CD14-positive monocyte (primary cell): ENCODE data around the gene KRAS. TPM values are rescaled to one million over a fixed set of nuclear protein-coding genes. Genes with fewer than 3 reads are reported as not detected.
A peak's percentile ranks its signal among the peaks of the same experiment; 100 is the strongest.

Source experiments
- DNase-seq, 3 donors: peaks; one replicate each; pipeline ENCODE4 v3.0.0-alpha.2; 2011 to 2022
- H2AFZ ChIP-seq: 2 replicates; pipeline ENCODE4 v1.6.0; 2012; ENCODE audit warnings: mild to moderate bottlenecking, low read depth, low read length, inconsistent platforms; ENCODE audit not compliant: insufficient read depth, poor library complexity, severe bottlenecking
- H3K27ac ChIP-seq, 2 donors: 1 replicate in 1 of 2; 2 replicates in 1 of 2; pipeline ENCODE4 v1.5.1; 2012 to 2013; ENCODE audit warnings: low read length in 2 of 2, control low read depth in 1 of 2, inconsistent platforms in 1 of 2, low read depth in 1 of 2, mild to moderate bottlenecking in 1 of 2
- H3K27me3 ChIP-seq, 2 donors: one replicate each; pipeline versions ENCODE4 v1.6.0 to v1.6.1; 2011 to 2013; ENCODE audit warnings: low read length in 2 of 2; ENCODE audit not compliant: control insufficient read depth in 2 of 2, insufficient read depth in 2 of 2
- H3K36me3 ChIP-seq, 2 donors: replicated peaks in 1 of 2; 1 replicate in 1 of 2; 2 replicates in 1 of 2; pipeline versions ENCODE4 v1.5.1 to v1.6.1; 2012 to 2013; ENCODE audit warnings: low read length in 2 of 2, control low read depth in 1 of 2, inconsistent platforms in 1 of 2, mild to moderate bottlenecking in 1 of 2; ENCODE audit not compliant: insufficient read depth in 2 of 2, control insufficient read depth in 1 of 2
- H3K4me1 ChIP-seq, 2 donors: 1 replicate in 1 of 2; 2 replicates in 1 of 2; pipeline versions ENCODE4 v1.5.1 to v1.6.1; 2012 to 2013; ENCODE audit warnings: low read length in 2 of 2, control low read depth in 1 of 2, inconsistent platforms in 1 of 2, mild to moderate bottlenecking in 1 of 2, moderate library complexity in 1 of 2; ENCODE audit not compliant: insufficient read depth in 2 of 2, control insufficient read depth in 1 of 2
- H3K4me2 ChIP-seq: replicated peaks from 2 replicates; pipeline ENCODE3; 2012; ENCODE audit warnings: low read length, moderate library complexity, mild to moderate bottlenecking; ENCODE audit not compliant: poor library complexity, severe bottlenecking; ENCODE audit errors: extremely low read depth
- H3K4me3 ChIP-seq, 3 experiments: fragments of 200-600 bp in 1 of 3; sonication (generic) in 1 of 3; replicated peaks in 1 of 3; 1 replicate in 2 of 3; 2 replicates in 1 of 3; pipeline ENCODE4 v1.5.1; 2011 to 2013; ENCODE audit warnings: low read length in 3 of 3, mild to moderate bottlenecking in 3 of 3, control low read depth in 2 of 3, low read depth in 2 of 3, inconsistent platforms in 1 of 3, moderate library complexity in 1 of 3
- H3K79me2 ChIP-seq: 2 replicates; pipeline ENCODE4 v1.6.0; 2012; ENCODE audit warnings: mild to moderate bottlenecking, control low read depth, inconsistent platforms, low read length, moderate library complexity; ENCODE audit not compliant: insufficient read depth
- H3K9ac ChIP-seq: 2 replicates; pipeline ENCODE4 v1.6.0; 2017; ENCODE audit warnings: low read length, mild to moderate bottlenecking; ENCODE audit not compliant: insufficient read depth, poor library complexity, severe bottlenecking
- H3K9me3 ChIP-seq, 2 donors: replicated peaks in 1 of 2; 1 replicate in 1 of 2; 2 replicates in 1 of 2; pipeline versions ENCODE4 v1.5.1 to v1.6.1; 2012 to 2013; ENCODE audit warnings: low read length in 2 of 2, control low read depth in 1 of 2; ENCODE audit not compliant: control insufficient read depth in 1 of 2, insufficient read depth in 1 of 2
- H4K20me1 ChIP-seq: 2 replicates; pipeline ENCODE4 v1.6.0; 2012; ENCODE audit warnings: mild to moderate bottlenecking, low read length, control low read depth, moderate library complexity; ENCODE audit not compliant: insufficient read depth
- H3K27ac Mint-ChIP-seq, 7 donors: one replicate each; pipeline ENCODE4 v1.8.0; 2020; ENCODE audit warnings: mild to moderate bottlenecking in 7 of 7, mixed read lengths in 7 of 7, moderate library complexity in 6 of 7, inconsistent platforms in 2 of 7
- H3K27me3 Mint-ChIP-seq, 3 donors: one replicate each; pipeline ENCODE4 v1.8.0; 2021 to 2022; ENCODE audit warnings: low read depth in 3 of 3, mild to moderate bottlenecking in 3 of 3, mixed read lengths in 3 of 3, moderate library complexity in 3 of 3, inconsistent platforms in 1 of 3
- H3K36me3 Mint-ChIP-seq, 2 donors: one replicate each; pipeline ENCODE4 v1.8.0; 2020; ENCODE audit warnings: mixed read lengths in 2 of 2, inconsistent platforms in 1 of 2, mild to moderate bottlenecking in 1 of 2
- H3K4me1 Mint-ChIP-seq: one replicate; pipeline ENCODE4 v1.8.0; 2020; ENCODE audit warnings: mild to moderate bottlenecking, mixed read lengths
- H3K4me3 Mint-ChIP-seq, 2 donors: one replicate each; pipeline ENCODE4 v1.8.0; 2020; ENCODE audit warnings: mild to moderate bottlenecking in 2 of 2, mixed read lengths in 2 of 2, moderate library complexity in 1 of 2
- H3K9me3 Mint-ChIP-seq, 7 donors: one replicate each; pipeline ENCODE4 v1.8.0; 2020 to 2022; ENCODE audit warnings: mixed read lengths in 7 of 7, mild to moderate bottlenecking in 6 of 7, moderate library complexity in 6 of 7, inconsistent platforms in 2 of 7
- CTCF ChIP-seq: fragments of 200-600 bp; IDR thresholded peaks from one replicate; pipeline ENCODE4 v1.8.0; 2022; ENCODE audit warnings: antibody characterized with exemption, mild to moderate bottlenecking
- WGBS: methylation state at CpG from one replicate; pipeline ENCODE4 v1.1.5; 2013; ENCODE audit warnings: missing lambda C conversion rate; ENCODE audit not compliant: insufficient coverage; 5-methylcytosine and 5-hydroxymethylcytosine counted together
- intact Hi-C, 2 donors: fragments of 100-400 bp; cut with micrococcal nuclease; formaldehyde crosslinking; loops; one replicate each; pipeline versions ENCODE4 v1.15.0 to v1.15.1; 2023
- polyA plus RNA-seq, 3 donors: library from polyadenylated mRNA; depleted of rRNA in 1 of 3; unstranded in 2 of 3; stranded (reverse) in 1 of 3; fragments of 300-500 nt in 2 of 3; fragments of >200 nt in 1 of 3; fragmentation: Illumina TruSeq in 2 of 3; gene quantifications; 1 replicate in 2 of 3; 2 replicates in 1 of 3; pipeline ENCODE4 v1.2.3, GENCODE V29; 2012 to 2021

KRAS gene
- polyA plus RNA-seq, 3 donors, result 12.1 to 37.4 (median 33.0) TPM

- no peaks in the 10 kb centered on the region for H4K20me1 ChIP-seq
- no peak overlapping the region for H3K4me3 ChIP-seq
- H3K4me3 Mint-ChIP-seq, result no peak overlapping the region
- no peaks in the 10 kb centered on the region for H3K4me1 ChIP-seq
- no peaks in the 10 kb centered on the region for H3K27me3 Mint-ChIP-seq
- TF ChIP-seq CTCF, result no peak
- H3K36me3 Mint-ChIP-seq, result peaks cover 43 to 55% of the 10 kb centered on the region in 2 donors
- H3K4me2 ChIP-seq, result no peak overlapping the region
- no peak overlapping the region for H3K9ac ChIP-seq
- no peaks in the 10 kb centered on the region for H3K79me2 ChIP-seq
- no peak for DNase-seq
- no peak overlapping the region for H3K27ac ChIP-seq
- peaks cover 49 to 89% of the 10 kb centered on the region in 2 donors for H3K36me3 ChIP-seq
- H3K9me3 ChIP-seq, result no peaks in the 10 kb centered on the region
- H2AFZ ChIP-seq, result no peak overlapping the region
- H3K27me3 ChIP-seq, result no peaks in the 10 kb centered on the region
- intact Hi-C loops, result no loop called here
- H3K4me1 Mint-ChIP-seq, result no peaks in the 10 kb centered on the region
- no CpG with 5 or more reads among the region's 1 CpG for WGBS
- H3K9me3 Mint-ChIP-seq, result no peaks in the 10 kb centered on the region
- peak overlapping the region in 2 of 7 donors; percentile 21 to 54 for H3K27ac Mint-ChIP-seq
These were observed 42.9 kb downstream of the KRAS start for GRCh38 chr12:25207846-25208245.

- intact Hi-C loops, result no loop called here
- Histone ChIP-seq H3K36me3 (peaks cover 47 to 93% of the 10 kb centered on the region in 2 donors), H3K27ac (no peak overlapping the region), H3K79me2 (no peaks in the 10 kb centered on the region), H3K4me3 (no peak overlapping the region), H3K27me3 (no peaks in the 10 kb centered on the region), H4K20me1 (peaks cover 4% of the 10 kb centered on the region), H3K4me2 (no peak overlapping the region), H2AFZ (no peak overlapping the region), H3K9me3 (no peaks in the 10 kb centered on the region), H3K9ac (no peak overlapping the region), H3K4me1 (no peaks in the 10 kb centered on the region)
- Mint-ChIP-seq H3K27ac (peak overlapping the region in 1 of 7 donors; percentile 48), H3K27me3 (no peaks in the 10 kb centered on the region), H3K9me3 (no peaks in the 10 kb centered on the region), H3K4me3 (no peak overlapping the region), H3K36me3 (peaks cover 45 to 54% of the 10 kb centered on the region in 2 donors), H3K4me1 (no peaks in the 10 kb centered on the region)
- DNase-seq, result no peak
- TF ChIP-seq CTCF, result no peak
- WGBS, result 96% methylated on average over 4 of the region's 6 CpGs
These were observed 43.3 kb downstream of the KRAS start for GRCh38 chr12:25207411-25207810.
